Measurements from ENCODE around the gene PPP2R5C. TPM values are rescaled to one million over a fixed set of nuclear protein-coding genes. Genes with fewer than 3 reads are reported as not detected.

The PPP2R5C gene
- polyA plus RNA-seq, 3 donors = 61.9 to 72.5 (median 64.0) TPM

DNA sequence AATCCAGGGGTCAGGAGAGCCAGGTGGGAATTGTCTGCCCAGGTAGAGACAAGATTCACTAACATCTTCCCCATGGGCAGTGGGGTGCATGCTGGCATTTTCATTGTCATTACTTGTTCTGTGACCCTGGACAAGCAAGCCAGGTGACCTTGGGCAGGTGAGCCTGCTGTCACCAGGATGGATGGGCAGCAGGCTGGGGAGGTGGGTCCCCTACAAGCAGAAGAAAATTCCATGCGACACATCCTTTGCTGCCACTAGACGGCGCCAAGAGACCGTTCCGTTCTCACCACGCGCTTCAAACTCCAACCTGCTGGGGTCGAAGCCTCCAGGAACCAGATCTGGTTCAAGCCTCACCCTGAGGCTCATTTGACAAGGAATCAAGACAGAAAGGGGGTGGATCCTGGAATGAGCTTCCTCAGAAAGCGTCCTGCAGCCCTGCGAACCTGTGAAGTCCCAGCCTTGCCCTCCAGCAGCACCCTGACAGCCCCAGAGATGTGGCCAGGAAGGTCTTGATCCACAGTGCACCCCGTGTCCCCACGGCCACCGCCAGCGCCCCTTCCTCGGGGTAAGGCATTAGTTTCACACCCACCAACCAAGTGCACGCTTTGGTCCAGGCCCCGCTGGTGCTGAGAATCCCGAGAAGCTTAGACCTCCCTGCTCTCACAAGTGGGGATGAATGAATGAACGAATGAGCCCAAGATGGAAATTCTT lies 199.7 kb downstream of the PPP2R5C start:
- Histone ChIP-seq H3K79me2 (ENCODE audit: insufficient read depth, low read length) (peaks cover 18% of the 10 kb centered on the region), H3K4me2 (replicated peaks; ENCODE audit: extremely low read depth, low read length, poor library complexity, severe bottlenecking) (no peak overlapping the region), H2AFZ (ENCODE audit: insufficient read depth, low read depth, low read length, poor library complexity, severe bottlenecking) (peak overlapping the region; percentile 64), H3K36me3 (replicated peaks in 1 of 2; ENCODE audit: control insufficient read depth in 1 of 2, insufficient read depth in 2 of 2, low read length in 2 of 2) (no peaks in the 10 kb centered on the region), H3K4me1 (ENCODE audit: control insufficient read depth in 1 of 2, insufficient read depth in 2 of 2, low read length in 2 of 2) (peaks cover 16 to 17% of the 10 kb centered on the region in 2 donors), H3K4me3 (replicated peaks in 1 of 3; ENCODE audit: low read depth in 2 of 3, low read length in 3 of 3) (no peak overlapping the region), H3K9ac (ENCODE audit: insufficient read depth, low read length, poor library complexity, severe bottlenecking) (no peak overlapping the region), H3K27me3 (ENCODE audit: control insufficient read depth in 2 of 2, insufficient read depth in 2 of 2, low read length in 2 of 2) (no peaks in the 10 kb centered on the region), H3K27ac (ENCODE audit: low read depth in 1 of 2, low read length in 2 of 2) (no peak overlapping the region), H3K9me3 (replicated peaks in 1 of 2; ENCODE audit: control insufficient read depth in 1 of 2, insufficient read depth in 1 of 2, low read length in 2 of 2) (no peaks in the 10 kb centered on the region), H4K20me1 (ENCODE audit: insufficient read depth, low read length) (peaks cover 15% of the 10 kb centered on the region)
- Mint-ChIP-seq H3K27ac (peak overlapping the region in 1 of 7 donors; percentile 62), H3K36me3 (no peaks in the 10 kb centered on the region), H3K9me3 (peaks cover 0 to 2% (median 0%) of the 10 kb centered on the region in 7 donors), H3K27me3 (ENCODE audit: low read depth in 3 of 3) (peaks cover 2 to 5% (median 3%) of the 10 kb centered on the region in 3 donors), H3K4me1 (peaks cover 18% of the 10 kb centered on the region), H3K4me3 (peak overlapping the region in 1 of 2 donors; percentile 35)
- intact Hi-C loops (cut with micrococcal nuclease) = loop anchor here in 1 of 2 donors (2.0 to 10.0 kb wide), 4 partner anchors 20 to 354 kb away; partner anchors contain the start of gene ZNF839
- 0% methylated on average over 10 of the region's 19 CpGs for WGBS (ENCODE audit: insufficient coverage)
- peak; percentile 71 to 76 (median 73) for DNase-seq
- TF ChIP-seq, protein P1, sequence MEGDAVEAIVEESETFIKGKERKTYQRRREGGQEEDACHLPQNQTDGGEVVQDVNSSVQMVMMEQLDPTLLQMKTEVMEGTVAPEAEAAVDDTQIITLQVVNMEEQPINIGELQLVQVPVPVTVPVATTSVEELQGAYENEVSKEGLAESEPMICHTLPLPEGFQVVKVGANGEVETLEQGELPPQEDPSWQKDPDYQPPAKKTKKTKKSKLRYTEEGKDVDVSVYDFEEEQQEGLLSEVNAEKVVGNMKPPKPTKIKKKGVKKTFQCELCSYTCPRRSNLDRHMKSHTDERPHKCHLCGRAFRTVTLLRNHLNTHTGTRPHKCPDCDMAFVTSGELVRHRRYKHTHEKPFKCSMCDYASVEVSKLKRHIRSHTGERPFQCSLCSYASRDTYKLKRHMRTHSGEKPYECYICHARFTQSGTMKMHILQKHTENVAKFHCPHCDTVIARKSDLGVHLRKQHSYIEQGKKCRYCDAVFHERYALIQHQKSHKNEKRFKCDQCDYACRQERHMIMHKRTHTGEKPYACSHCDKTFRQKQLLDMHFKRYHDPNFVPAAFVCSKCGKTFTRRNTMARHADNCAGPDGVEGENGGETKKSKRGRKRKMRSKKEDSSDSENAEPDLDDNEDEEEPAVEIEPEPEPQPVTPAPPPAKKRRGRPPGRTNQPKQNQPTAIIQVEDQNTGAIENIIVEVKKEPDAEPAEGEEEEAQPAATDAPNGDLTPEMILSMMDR (IDR thresholded peaks at IDR 0.05) = peak; percentile 94

DNA sequence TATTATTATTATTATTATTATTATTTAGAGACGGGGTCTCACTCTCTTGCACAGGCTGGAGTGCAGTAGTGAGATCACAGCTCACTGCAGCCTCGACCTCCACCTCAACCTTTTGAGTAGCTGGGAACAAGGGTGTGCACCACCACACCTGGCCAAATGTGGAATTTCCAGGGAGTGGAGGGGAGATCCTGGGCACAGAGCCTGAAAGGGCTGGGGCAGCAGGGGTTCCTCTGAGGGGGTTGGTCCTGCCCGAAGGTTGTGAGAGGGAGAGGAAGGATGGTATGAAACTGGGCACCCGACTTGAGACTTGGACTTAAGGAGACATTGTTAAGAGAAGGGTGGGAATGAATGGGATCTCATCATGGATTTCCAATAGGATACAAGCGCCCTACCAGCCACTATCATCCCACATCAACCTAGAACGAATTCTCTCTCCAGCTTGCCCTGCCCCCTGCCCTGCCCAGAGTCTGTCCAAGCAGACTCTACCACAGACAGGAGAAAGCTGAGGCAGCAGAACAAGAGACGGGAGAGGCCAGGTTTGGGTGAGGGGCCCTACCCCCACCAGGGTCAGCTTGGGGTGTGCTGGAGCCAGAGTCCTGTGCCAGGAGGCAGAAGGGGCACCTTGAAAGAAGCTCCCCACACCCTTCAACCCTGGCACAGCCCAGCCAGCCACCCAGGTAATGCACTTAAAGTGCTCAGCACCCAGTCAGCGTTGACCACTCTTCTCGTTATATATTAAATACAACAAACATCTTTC lies 200.4 kb downstream of the PPP2R5C start:
- Histone ChIP-seq H3K4me1 (ENCODE audit: control insufficient read depth in 1 of 2, insufficient read depth in 2 of 2, low read length in 2 of 2) (peaks cover 17 to 23% of the 10 kb centered on the region in 2 donors), H3K4me2 (replicated peaks; ENCODE audit: extremely low read depth, low read length, poor library complexity, severe bottlenecking) (no peak overlapping the region), H3K9me3 (replicated peaks in 1 of 2; ENCODE audit: control insufficient read depth in 1 of 2, insufficient read depth in 1 of 2, low read length in 2 of 2) (no peaks in the 10 kb centered on the region), H4K20me1 (ENCODE audit: insufficient read depth, low read length) (peaks cover 23% of the 10 kb centered on the region), H3K36me3 (replicated peaks in 1 of 2; ENCODE audit: control insufficient read depth in 1 of 2, insufficient read depth in 2 of 2, low read length in 2 of 2) (no peaks in the 10 kb centered on the region), H3K27ac (ENCODE audit: low read depth in 1 of 2, low read length in 2 of 2) (no peak overlapping the region), H3K4me3 (replicated peaks in 1 of 3; ENCODE audit: low read depth in 2 of 3, low read length in 3 of 3) (no peak overlapping the region), H3K27me3 (ENCODE audit: control insufficient read depth in 2 of 2, insufficient read depth in 2 of 2, low read length in 2 of 2) (no peaks in the 10 kb centered on the region), H2AFZ (ENCODE audit: insufficient read depth, low read depth, low read length, poor library complexity, severe bottlenecking) (no peak overlapping the region), H3K79me2 (ENCODE audit: insufficient read depth, low read length) (peaks cover 25% of the 10 kb centered on the region), H3K9ac (ENCODE audit: insufficient read depth, low read length, poor library complexity, severe bottlenecking) (no peak overlapping the region)
- intact Hi-C loops (cut with micrococcal nuclease) = loop anchor here in 1 of 2 donors (2.0 to 10.0 kb wide), 4 partner anchors 19 to 353 kb away; partner anchors contain the start of gene ZNF839
- Mint-ChIP-seq H3K9me3 (peaks cover 0 to 2% (median 0%) of the 10 kb centered on the region in 7 donors), H3K36me3 (peaks cover 0 to 3% of the 10 kb centered on the region in 2 donors), H3K27ac (peak overlapping the region in 1 of 7 donors; percentile 53), H3K4me1 (peaks cover 22% of the 10 kb centered on the region), H3K4me3 (no peak overlapping the region), H3K27me3 (ENCODE audit: low read depth in 3 of 3) (peaks cover 2 to 5% (median 3%) of the 10 kb centered on the region in 3 donors)
- WGBS (ENCODE audit: insufficient coverage) = 90% methylated on average over 4 of the region's 9 CpGs
- TF ChIP-seq, protein P1 (IDR thresholded peaks at IDR 0.05) = no peak
- DNase-seq = no peak

Measured in CD14-positive monocyte (primary cell).